GM21423 (cell line): ENCODE data around the gene LMX1B.

Source experiments
- ATAC-seq: cut with Tn5 transposase; IDR thresholded peaks from one replicate; pipeline ENCODE4 v1.9.1; 2021; ENCODE audit warnings: mild to moderate bottlenecking, moderate library complexity; ENCODE audit not compliant: unreplicated experiment

The LMX1B gene

GRCh38 chr9:126604059-126605055 lies 9.4 kb upstream of the LMX1B start:
- ATAC-seq: no peak

GRCh38 chr9:126605792-126606482 lies 7.8 kb upstream of the LMX1B start:
- ATAC-seq: no peak

GRCh38 chr9:126606483-126606870 lies 7.3 kb upstream of the LMX1B start:
- ATAC-seq: no peak

GRCh38 chr9:126607086-126607485 lies 6.6 kb upstream of the LMX1B start:
- no peak for ATAC-seq

- no peak for ATAC-seq
Observed at GRCh38 chr9:126607731-126608130, 6.0 kb upstream of the LMX1B start.

GRCh38 chr9:126608551-126608950 lies 5.2 kb upstream of the LMX1B start:
- no peak for ATAC-seq

- no peak for ATAC-seq
Observed at GRCh38 chr9:126609191-126609590, 4.5 kb upstream of the LMX1B start.

- ATAC-seq: no peak
Observed at GRCh38 chr9:126609711-126610388, 3.9 kb upstream of the LMX1B start.

GRCh38 chr9:126611193-126611591 lies 2.5 kb upstream of the LMX1B start:
- ATAC-seq: no peak

GRCh38 chr9:126611592-126612325 lies 2.0 kb upstream of the LMX1B start:
- no peak for ATAC-seq

GRCh38 chr9:126612326-126612812 lies 1.4 kb upstream of the LMX1B start:
- no peak for ATAC-seq

- ATAC-seq: no peak
Observed at GRCh38 chr9:126612813-126613641, 701 bp upstream of the LMX1B start.

- ATAC-seq: no peak
Observed at GRCh38 chr9:126614088-126614454, 343 bp downstream of the LMX1B start.

- no peak for ATAC-seq
Observed at GRCh38 chr9:126614455-126615244, 922 bp downstream of the LMX1B start.

GRCh38 chr9:126615245-126615790 lies 1.6 kb downstream of the LMX1B start:
- no peak for ATAC-seq

- ATAC-seq: no peak
Observed at GRCh38 chr9:126615791-126616447, 2.2 kb downstream of the LMX1B start.

GRCh38 chr9:126616521-126616976 lies 2.8 kb downstream of the LMX1B start:
- no peak for ATAC-seq
